Astrocyte of the spinal cord (primary cell): ENCODE measurements around the gene PGAP3.
A peak's percentile ranks its signal among the peaks of the same experiment; 100 is the strongest.

ENCODE experiments used
- DNase-seq: peaks from one replicate; pipeline ENCODE4 v3.0.0; 2011; ENCODE audit warnings: low read depth, low spot score
- H3K4me3 ChIP-seq: 2 replicates; pipeline ENCODE4 v1.5.1; 2011; ENCODE audit warnings: low read depth, mild to moderate bottlenecking, low read length, moderate library complexity
- CTCF ChIP-seq: IDR thresholded peaks from 2 replicates; pipeline ENCODE4 v1.5.1; 2012; ENCODE audit warnings: low read depth, mild to moderate bottlenecking, low read length, inconsistent platforms
- in situ Hi-C: cut with HindIII; loops from 2 replicates; pipeline ENCODE4 v1.10.0; 2017; ENCODE audit warnings: low sequenced_read_pairs

PGAP3 gene

GRCh38 chr17:39638317-39638716 lies 49.5 kb downstream of the PGAP3 start:
- no peak overlapping the region for H3K4me3 ChIP-seq
- no peak for TF ChIP-seq CTCF
- no peak for DNase-seq
- in situ Hi-C loops: no loop called here

- DNase-seq: peak; percentile 87
- in situ Hi-C loops: no loop called here
Observed at GRCh38 chr17:39636927-39637736, 50.7 kb downstream of the PGAP3 start, which contains the start of gene STARD3. TSS of gene STARD3 (plus strand) at chr17:39637144. CDS start at chr17:39653532, 16,388 bp downstream.

GRCh38 chr17:39636587-39636926 lies 51.3 kb downstream of the PGAP3 start:
- TF ChIP-seq CTCF: no peak
- DNase-seq: peak; percentile 29
- in situ Hi-C loops: no loop called here
- H3K4me3 ChIP-seq: peak overlapping the region; percentile 94

More at GRCh38 chr17:39636927-39637736, 50.7 kb downstream of the PGAP3 start, which contains the start of gene STARD3:
- TF ChIP-seq CTCF: no peak
- peak within 1 kb of the TSS; percentile 94 for H3K4me3 ChIP-seq

GRCh38 chr17:39635614-39636176 lies 52.2 kb downstream of the PGAP3 start:
- H3K4me3 ChIP-seq: no peak overlapping the region
- TF ChIP-seq CTCF: no peak
- in situ Hi-C loops: no loop called here
- no peak for DNase-seq

GRCh38 chr17:39634384-39634871 lies 53.4 kb downstream of the PGAP3 start:
- H3K4me3 ChIP-seq: no peak overlapping the region
- peak; percentile 59 for TF ChIP-seq CTCF
- peak; percentile 50 for DNase-seq
- in situ Hi-C loops: no loop called here

- no peak for DNase-seq
- no peak for TF ChIP-seq CTCF
- H3K4me3 ChIP-seq: no peak overlapping the region
- in situ Hi-C loops: no loop called here
Observed at GRCh38 chr17:39633570-39634183, 54.2 kb downstream of the PGAP3 start.
